RWPE2 (cell line): ENCODE measurements around the gene ASIC2.

Experiments used
- ATAC-seq: fragments of 200-7000 bp; cut with Tn5 transposase; 3 replicates; pipeline ENCODE4 v1.9.1; 2021; ENCODE audit warnings: low read depth
- DNase-seq: peaks from one replicate; pipeline ENCODE4 v3.0.0-alpha.2; 2020; ENCODE audit warnings: low spot score
- H3K27ac ChIP-seq: fragments of 450-650 bp; 2 replicates; pipeline ENCODE4 v1.5.1; 2017; ENCODE audit warnings: mild to moderate bottlenecking; ENCODE audit not compliant: poor library complexity, severe bottlenecking
- H3K27me3 ChIP-seq: fragments of 250-450 bp; sonication (Bioruptor Pico); 2 replicates; pipeline ENCODE4 v1.5.1; 2021; ENCODE audit warnings: mild to moderate bottlenecking, moderate library complexity; ENCODE audit not compliant: insufficient read depth, poor library complexity, severe bottlenecking
- H3K36me3 ChIP-seq: fragments of 250-450 bp; sonication (Bioruptor Pico); 2 replicates; pipeline ENCODE4 v1.5.1; 2020; ENCODE audit warnings: low read depth, mild to moderate bottlenecking, moderate library complexity
- H3K4me1 ChIP-seq: fragments of 250-450 bp; sonication (Bioruptor Pico); 2 replicates; pipeline ENCODE4 v1.5.1; 2021; ENCODE audit warnings: mild to moderate bottlenecking, moderate library complexity; ENCODE audit not compliant: insufficient read depth, poor library complexity, severe bottlenecking
- H3K4me3 ChIP-seq: fragments of 250-450 bp; sonication (Bioruptor Pico); 2 replicates; pipeline ENCODE4 v1.5.1; 2021; ENCODE audit warnings: mild to moderate bottlenecking, moderate library complexity; ENCODE audit not compliant: severe bottlenecking
- H3K9me3 ChIP-seq: fragments of 250-450 bp; sonication (Bioruptor Pico); 2 replicates; pipeline ENCODE4 v1.5.1; 2021; ENCODE audit warnings: mild to moderate bottlenecking, moderate library complexity; ENCODE audit not compliant: severe bottlenecking
- TF ChIP-seq, protein P1 (sequence below): fragments of 450-650 bp; IDR thresholded peaks from one replicate; pipeline ENCODE4 v1.5.1; 2017; ENCODE audit warnings: mild to moderate bottlenecking, moderate library complexity; ENCODE audit not compliant: poor library complexity, severe bottlenecking

Gene ASIC2

DNA sequence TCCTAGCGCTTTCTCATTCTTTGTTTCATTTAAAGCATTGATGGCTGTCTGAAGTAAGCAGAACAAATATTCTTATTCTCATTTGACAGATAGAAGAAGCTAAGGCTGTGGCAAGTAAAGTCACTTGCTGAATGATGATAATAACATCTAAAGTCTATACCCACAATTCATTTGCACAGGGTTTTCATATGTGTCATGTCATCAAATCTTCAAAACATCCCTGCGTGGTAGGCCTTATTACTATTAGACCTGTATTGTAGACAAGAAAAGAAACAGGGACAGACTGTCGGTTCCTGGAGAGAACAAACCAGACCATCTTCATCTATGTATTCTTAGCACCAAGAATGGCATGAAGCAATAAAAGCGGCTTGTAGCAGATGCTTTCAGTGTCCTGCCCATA lies 85.9 kb downstream of the ASIC2 start:
- no peak for DNase-seq
- H3K9me3 ChIP-seq: no peaks in the 10 kb centered on the region
- no peaks in the 10 kb centered on the region for H3K4me1 ChIP-seq
- no peak for ATAC-seq
- H3K36me3 ChIP-seq: no peaks in the 10 kb centered on the region
- TF ChIP-seq, protein P1, sequence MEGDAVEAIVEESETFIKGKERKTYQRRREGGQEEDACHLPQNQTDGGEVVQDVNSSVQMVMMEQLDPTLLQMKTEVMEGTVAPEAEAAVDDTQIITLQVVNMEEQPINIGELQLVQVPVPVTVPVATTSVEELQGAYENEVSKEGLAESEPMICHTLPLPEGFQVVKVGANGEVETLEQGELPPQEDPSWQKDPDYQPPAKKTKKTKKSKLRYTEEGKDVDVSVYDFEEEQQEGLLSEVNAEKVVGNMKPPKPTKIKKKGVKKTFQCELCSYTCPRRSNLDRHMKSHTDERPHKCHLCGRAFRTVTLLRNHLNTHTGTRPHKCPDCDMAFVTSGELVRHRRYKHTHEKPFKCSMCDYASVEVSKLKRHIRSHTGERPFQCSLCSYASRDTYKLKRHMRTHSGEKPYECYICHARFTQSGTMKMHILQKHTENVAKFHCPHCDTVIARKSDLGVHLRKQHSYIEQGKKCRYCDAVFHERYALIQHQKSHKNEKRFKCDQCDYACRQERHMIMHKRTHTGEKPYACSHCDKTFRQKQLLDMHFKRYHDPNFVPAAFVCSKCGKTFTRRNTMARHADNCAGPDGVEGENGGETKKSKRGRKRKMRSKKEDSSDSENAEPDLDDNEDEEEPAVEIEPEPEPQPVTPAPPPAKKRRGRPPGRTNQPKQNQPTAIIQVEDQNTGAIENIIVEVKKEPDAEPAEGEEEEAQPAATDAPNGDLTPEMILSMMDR: no peak
- no peak overlapping the region for H3K4me3 ChIP-seq
- no peaks in the 10 kb centered on the region for H3K27me3 ChIP-seq
- no peak overlapping the region for H3K27ac ChIP-seq

- TF ChIP-seq, protein P1: no peak
- Histone ChIP-seq H3K27me3 (no peaks in the 10 kb centered on the region), H3K4me1 (peaks cover under 1% of the 10 kb centered on the region), H3K36me3 (no peaks in the 10 kb centered on the region), H3K9me3 (no peaks in the 10 kb centered on the region), H3K4me3 (no peak overlapping the region), H3K27ac (no peak overlapping the region)
- DNase-seq (no peak), ATAC-seq (no peak)
These were observed 87.5 kb downstream of the ASIC2 start for GRCh38 chr17:33205552-33205951.

DNA sequence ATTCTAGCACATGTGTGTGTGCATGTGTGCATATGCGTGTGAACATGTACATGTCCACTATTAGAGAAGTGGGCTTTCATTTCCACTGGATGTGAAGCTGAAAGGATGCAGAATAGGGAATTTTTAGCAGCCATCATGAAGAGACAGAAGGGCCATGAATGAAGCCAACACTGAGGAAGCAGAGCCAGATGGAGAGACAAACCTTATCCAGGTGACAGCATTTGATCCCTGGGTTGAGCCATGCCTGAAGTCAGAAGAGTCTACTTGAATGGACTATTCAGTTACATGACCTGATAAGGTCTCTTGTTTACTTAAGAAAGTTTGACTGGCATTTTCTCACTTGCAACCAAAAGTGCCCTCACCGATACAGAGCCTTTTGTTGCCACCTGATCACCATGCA lies 88.4 kb downstream of the ASIC2 start:
- TF ChIP-seq, protein P1: no peak
- H3K27me3 ChIP-seq: no peaks in the 10 kb centered on the region
- H3K9me3 ChIP-seq: no peaks in the 10 kb centered on the region
- peaks cover 4% of the 10 kb centered on the region for H3K4me1 ChIP-seq
- ATAC-seq: no peak
- DNase-seq: no peak
- no peaks in the 10 kb centered on the region for H3K36me3 ChIP-seq
- H3K4me3 ChIP-seq: no peak overlapping the region
- H3K27ac ChIP-seq: no peak overlapping the region

- H3K9me3 ChIP-seq: no peaks in the 10 kb centered on the region
- no peaks in the 10 kb centered on the region for H3K27me3 ChIP-seq
- H3K4me3 ChIP-seq: no peak overlapping the region
- H3K4me1 ChIP-seq: peaks cover 4% of the 10 kb centered on the region
- no peaks in the 10 kb centered on the region for H3K36me3 ChIP-seq
- H3K27ac ChIP-seq: no peak overlapping the region
- DNase-seq (no peak), ATAC-seq (no peak)
- TF ChIP-seq, protein P1: no peak
These were observed 88.9 kb downstream of the ASIC2 start for GRCh38 chr17:33204156-33204555.

DNA sequence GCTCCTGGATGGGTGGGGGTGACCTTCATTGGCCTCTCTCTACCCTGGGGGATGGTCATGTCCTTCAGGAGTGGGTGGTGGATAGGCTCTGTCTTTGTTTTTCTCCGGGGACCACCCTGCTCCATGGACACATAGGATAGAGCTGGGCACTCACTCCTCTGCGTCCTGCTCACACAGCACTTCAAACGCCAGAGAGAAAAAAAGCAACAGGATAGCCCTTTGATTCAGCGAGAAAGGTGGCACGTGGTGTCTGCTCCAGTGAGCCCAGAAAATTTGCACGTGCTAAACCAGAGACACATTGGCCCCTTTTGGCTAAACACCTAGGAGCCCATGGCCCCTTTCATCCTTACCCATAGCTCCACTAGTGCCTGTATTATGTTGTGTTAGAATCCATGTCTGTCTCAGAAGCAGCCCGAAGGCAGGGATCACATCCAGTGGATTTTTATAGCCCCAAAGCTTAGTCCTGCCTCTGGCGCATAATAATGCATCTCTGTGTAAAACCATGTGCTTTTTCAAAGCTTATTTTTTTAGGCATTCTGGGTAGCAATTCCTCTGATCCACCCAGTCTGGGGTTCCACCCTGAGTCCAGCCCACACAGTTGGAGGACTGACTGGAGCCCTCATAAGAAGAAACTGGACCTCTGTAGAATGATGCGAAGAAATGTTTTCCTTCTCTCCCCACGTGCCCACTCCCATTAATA lies 90.1 kb downstream of the ASIC2 start:
- DNase-seq: no peak

More for the DNA sequence above, 90.1 kb downstream of the ASIC2 start:
- Histone ChIP-seq H3K27ac (no peak overlapping the region), H3K9me3 (no peaks in the 10 kb centered on the region), H3K4me1 (peaks cover 4% of the 10 kb centered on the region), H3K4me3 (no peak overlapping the region), H3K27me3 (no peaks in the 10 kb centered on the region), H3K36me3 (no peaks in the 10 kb centered on the region)
- TF ChIP-seq, protein P1: no peak
- no peak for ATAC-seq
